Measurements from ENCODE around the gene TNS3. TPM values are rescaled to one million over a fixed set of nuclear protein-coding genes. Genes with fewer than 3 reads are reported as not detected.
"Not testable (repeated sequence)": the region's sequence is repeated elsewhere in the genome, so short reads cannot be mapped to it uniquely, and the experiment has no call there.

Gene TNS3
- total RNA-seq, 1 donor from 2014 or later: 40.8 TPM

DNA sequence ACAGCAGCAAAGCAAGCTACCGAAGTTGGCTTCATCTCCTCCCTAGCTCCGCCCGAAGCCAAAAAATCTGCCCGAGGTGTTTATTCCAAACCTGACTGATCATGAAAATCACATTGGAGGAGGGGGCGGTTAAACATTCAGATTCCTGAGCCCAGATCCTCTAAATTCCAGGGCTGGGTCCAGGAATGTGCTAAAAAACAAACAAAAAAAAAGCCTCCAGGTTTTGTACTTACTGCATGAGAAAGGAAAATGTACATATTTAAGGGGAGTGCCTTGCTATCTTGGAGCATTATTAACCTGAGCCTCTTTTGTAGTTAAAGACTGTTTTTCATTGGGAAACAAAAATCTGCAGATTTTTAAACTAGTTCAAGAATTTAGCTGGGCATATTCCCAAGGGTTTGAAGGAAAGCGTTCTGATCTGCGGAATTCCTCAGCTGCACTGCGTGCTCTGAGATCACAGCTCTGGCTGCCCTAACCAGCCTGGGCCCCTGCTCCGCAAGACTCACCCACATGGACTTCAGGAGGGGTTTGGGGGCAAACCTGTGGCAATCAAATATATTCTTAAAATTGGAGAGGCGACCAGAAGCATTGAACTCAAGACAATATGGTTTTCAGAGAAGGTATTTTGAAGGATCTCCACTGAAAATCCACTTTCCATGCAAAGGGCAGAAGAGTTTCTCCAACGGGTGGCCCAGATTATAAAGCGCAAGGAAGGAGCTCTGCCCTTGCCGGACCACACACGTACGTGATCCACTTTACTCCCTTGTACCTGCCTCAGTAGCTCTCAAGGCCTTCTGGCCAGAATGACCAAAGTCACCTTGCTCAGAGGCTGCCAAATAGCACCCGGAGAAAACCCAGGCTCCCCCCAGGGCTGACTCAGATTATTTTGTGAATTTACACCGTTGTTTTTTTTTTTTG, 10.0 kb upstream of the TNS3 start:
- H3K4me3 ChIP-seq (ENCODE audit: low read depth, low read length): no peak overlapping the region
- TF ChIP-seq CTCF (conservative IDR thresholded peaks at IDR 0.05; ENCODE audit: low read depth, low read length): no peak
- no peak for DNase-seq (ENCODE audit: low read depth)

- H3K4me3 ChIP-seq (ENCODE audit: low read depth, low read length): no peak overlapping the region
- no peak for TF ChIP-seq CTCF (conservative IDR thresholded peaks at IDR 0.05; ENCODE audit: low read depth, low read length)
- DNase-seq (ENCODE audit: low read depth): no peak
Observed at GRCh38 chr7:47591089-47591654, 9.3 kb upstream of the TNS3 start.

DNA sequence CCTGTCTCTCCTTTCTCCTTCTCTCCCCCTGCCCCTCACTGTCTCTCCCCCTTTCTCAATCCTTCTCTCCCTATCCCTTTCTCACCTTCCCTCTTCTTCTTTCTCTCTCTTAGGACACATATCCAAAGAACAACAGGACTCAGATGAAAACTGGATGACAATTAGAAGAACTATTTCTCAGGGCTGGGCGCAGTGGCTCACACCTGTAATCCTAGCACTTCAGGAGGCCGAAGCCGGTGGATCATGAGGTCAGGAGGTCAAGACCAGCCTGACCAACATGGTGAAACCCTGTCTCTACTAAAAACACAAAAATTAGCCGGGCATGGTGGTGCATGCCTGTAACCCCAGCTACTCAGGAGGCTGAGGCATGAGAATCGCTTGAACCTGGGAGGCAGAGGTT, 8.3 kb upstream of the TNS3 start:
- not testable (repeated sequence) for DNase-seq (ENCODE audit: low read depth); H3K4me3 ChIP-seq (ENCODE audit: low read depth, low read length)

- no peak for DNase-seq (ENCODE audit: low read depth)
- no peak overlapping the region for H3K4me3 ChIP-seq (ENCODE audit: low read depth, low read length)
- no peak for TF ChIP-seq CTCF (conservative IDR thresholded peaks at IDR 0.05; ENCODE audit: low read depth, low read length)
Observed at GRCh38 chr7:47588704-47589225, 6.9 kb upstream of the TNS3 start.

DNA sequence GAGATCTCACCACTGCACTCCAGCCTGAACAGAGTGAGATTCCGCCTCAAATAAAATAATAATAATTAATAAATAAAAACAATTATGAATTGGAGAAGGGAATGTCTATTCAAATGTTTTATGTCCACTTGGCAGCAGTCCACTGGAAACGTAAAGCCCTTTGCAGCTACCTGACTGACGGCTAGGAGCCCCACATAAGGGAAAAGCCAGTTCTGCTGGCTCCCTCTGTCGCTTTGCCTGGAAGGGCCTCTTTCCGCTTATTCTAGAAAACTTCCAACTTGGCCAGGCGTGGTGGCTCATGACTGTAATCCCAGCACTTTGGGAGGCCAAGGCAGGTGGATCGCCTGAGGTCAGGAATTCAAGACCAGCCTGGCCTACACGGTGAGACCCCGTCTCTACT, 6.1 kb upstream of the TNS3 start:
- TF ChIP-seq CTCF (conservative IDR thresholded peaks at IDR 0.05; ENCODE audit: low read depth, low read length): no peak
- no peak for DNase-seq (ENCODE audit: low read depth)
- no peak overlapping the region for H3K4me3 ChIP-seq (ENCODE audit: low read depth, low read length)

DNA sequence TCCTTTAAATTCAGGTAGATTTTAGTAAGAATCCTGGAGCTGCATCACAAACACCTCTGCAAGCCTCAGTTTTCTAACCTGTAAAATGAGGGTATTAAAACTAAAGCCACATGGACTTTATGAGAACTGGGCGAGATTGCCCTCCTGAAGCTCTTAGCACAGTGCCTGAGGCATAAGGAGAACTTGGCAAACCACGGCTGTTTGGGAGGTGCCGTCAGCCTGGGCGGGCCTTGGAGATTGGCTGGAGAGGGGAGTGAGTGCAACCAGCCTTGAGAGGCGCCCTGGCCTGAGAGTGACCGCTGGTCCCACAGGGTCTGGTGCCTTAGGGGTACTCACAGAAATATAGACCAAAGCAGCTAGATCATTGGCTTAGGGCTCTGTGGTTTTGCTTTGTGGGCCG, 5.4 kb upstream of the TNS3 start:
- H3K4me3 ChIP-seq (ENCODE audit: low read depth, low read length): no peak overlapping the region
- DNase-seq (ENCODE audit: low read depth): no peak
- TF ChIP-seq CTCF (conservative IDR thresholded peaks at IDR 0.05; ENCODE audit: low read depth, low read length): no peak

GRCh38 chr7:47586925-47587324, 5.0 kb upstream of the TNS3 start:
- TF ChIP-seq CTCF (conservative IDR thresholded peaks at IDR 0.05; ENCODE audit: low read depth, low read length): no peak
- no peak overlapping the region for H3K4me3 ChIP-seq (ENCODE audit: low read depth, low read length)
- no peak for DNase-seq (ENCODE audit: low read depth)

- not testable (repeated sequence) for DNase-seq (ENCODE audit: low read depth); H3K4me3 ChIP-seq (ENCODE audit: low read depth, low read length)
Observed at GRCh38 chr7:47586161-47586670, 4.3 kb upstream of the TNS3 start.
